ENCODE data around the gene CHD9NB. TPM values are rescaled to one million over a fixed set of nuclear protein-coding genes. Genes with fewer than 3 reads are reported as not detected.
A peak's percentile ranks its signal among the peaks of the same experiment; 100 is the strongest.

CHD9NB gene
- polyA plus RNA-seq, 3 donors: not detected

DNA sequence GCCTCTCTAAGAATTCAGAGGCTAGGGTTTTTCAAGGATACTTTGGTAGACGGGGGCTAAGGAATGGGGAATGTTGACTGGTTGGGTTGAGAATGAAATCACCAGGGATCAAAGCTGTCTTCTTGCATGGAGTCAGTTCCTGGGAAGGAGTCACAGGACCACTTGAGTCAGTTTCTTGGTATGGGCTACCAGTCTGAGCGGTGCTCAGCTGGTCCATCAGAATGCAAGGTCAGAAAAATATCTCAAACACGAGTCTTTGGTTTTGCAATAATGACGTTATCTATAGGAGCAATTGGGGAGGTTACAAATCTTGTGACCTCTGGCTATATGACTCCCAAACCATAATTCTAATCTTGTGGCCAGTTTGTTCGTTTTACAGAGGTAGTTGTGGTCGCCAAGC, 18.4 kb downstream of the CHD9NB start:
- Mint-ChIP-seq H3K9me3 (peaks cover 0 to 12% (median 5%) of the 10 kb centered on the region in 7 donors), H3K36me3 (no peaks in the 10 kb centered on the region), H3K4me3 (no peak overlapping the region), H3K4me1 (peaks cover 6% of the 10 kb centered on the region), H3K27ac (no peak overlapping the region), H3K27me3 (ENCODE audit: low read depth in 3 of 3) (peaks cover 4 to 6% (median 6%) of the 10 kb centered on the region in 3 donors)
- no peak overlapping the region for H3K4me3 ChIP-seq (replicated peaks in 1 of 3; ENCODE audit: low read depth in 2 of 3, low read length in 3 of 3)
- no peak for DNase-seq
- H3K36me3 ChIP-seq (replicated peaks in 1 of 2; ENCODE audit: control insufficient read depth in 1 of 2, insufficient read depth in 2 of 2, low read length in 2 of 2): no peaks in the 10 kb centered on the region
- no peak overlapping the region for H3K27ac ChIP-seq (ENCODE audit: low read depth in 1 of 2, low read length in 2 of 2)
- TF ChIP-seq, protein P1, sequence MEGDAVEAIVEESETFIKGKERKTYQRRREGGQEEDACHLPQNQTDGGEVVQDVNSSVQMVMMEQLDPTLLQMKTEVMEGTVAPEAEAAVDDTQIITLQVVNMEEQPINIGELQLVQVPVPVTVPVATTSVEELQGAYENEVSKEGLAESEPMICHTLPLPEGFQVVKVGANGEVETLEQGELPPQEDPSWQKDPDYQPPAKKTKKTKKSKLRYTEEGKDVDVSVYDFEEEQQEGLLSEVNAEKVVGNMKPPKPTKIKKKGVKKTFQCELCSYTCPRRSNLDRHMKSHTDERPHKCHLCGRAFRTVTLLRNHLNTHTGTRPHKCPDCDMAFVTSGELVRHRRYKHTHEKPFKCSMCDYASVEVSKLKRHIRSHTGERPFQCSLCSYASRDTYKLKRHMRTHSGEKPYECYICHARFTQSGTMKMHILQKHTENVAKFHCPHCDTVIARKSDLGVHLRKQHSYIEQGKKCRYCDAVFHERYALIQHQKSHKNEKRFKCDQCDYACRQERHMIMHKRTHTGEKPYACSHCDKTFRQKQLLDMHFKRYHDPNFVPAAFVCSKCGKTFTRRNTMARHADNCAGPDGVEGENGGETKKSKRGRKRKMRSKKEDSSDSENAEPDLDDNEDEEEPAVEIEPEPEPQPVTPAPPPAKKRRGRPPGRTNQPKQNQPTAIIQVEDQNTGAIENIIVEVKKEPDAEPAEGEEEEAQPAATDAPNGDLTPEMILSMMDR (IDR thresholded peaks at IDR 0.05): no peak
- 80% methylated on average over 1 of the region's 6 CpGs for whole genome bisulfite sequencing (ENCODE audit: insufficient coverage)
- H3K4me2 ChIP-seq (replicated peaks; ENCODE audit: extremely low read depth, low read length, poor library complexity, severe bottlenecking): no peak overlapping the region
- H3K27me3 ChIP-seq (ENCODE audit: control insufficient read depth in 2 of 2, insufficient read depth in 2 of 2, low read length in 2 of 2): no peaks in the 10 kb centered on the region
- H3K9ac ChIP-seq (ENCODE audit: insufficient read depth, low read length, poor library complexity, severe bottlenecking): no peak overlapping the region
- no peak overlapping the region for H2AFZ ChIP-seq (ENCODE audit: insufficient read depth, low read depth, low read length, poor library complexity, severe bottlenecking)
- no peaks in the 10 kb centered on the region for H3K9me3 ChIP-seq (replicated peaks in 1 of 2; ENCODE audit: control insufficient read depth in 1 of 2, insufficient read depth in 1 of 2, low read length in 2 of 2)
- intact Hi-C loops (cut with micrococcal nuclease): no loop called here
- H3K4me1 ChIP-seq (ENCODE audit: control insufficient read depth in 1 of 2, insufficient read depth in 2 of 2, low read length in 2 of 2): no peaks in the 10 kb centered on the region
- H3K79me2 ChIP-seq (ENCODE audit: insufficient read depth, low read length): no peaks in the 10 kb centered on the region
- no peaks in the 10 kb centered on the region for H4K20me1 ChIP-seq (ENCODE audit: insufficient read depth, low read length)

DNA sequence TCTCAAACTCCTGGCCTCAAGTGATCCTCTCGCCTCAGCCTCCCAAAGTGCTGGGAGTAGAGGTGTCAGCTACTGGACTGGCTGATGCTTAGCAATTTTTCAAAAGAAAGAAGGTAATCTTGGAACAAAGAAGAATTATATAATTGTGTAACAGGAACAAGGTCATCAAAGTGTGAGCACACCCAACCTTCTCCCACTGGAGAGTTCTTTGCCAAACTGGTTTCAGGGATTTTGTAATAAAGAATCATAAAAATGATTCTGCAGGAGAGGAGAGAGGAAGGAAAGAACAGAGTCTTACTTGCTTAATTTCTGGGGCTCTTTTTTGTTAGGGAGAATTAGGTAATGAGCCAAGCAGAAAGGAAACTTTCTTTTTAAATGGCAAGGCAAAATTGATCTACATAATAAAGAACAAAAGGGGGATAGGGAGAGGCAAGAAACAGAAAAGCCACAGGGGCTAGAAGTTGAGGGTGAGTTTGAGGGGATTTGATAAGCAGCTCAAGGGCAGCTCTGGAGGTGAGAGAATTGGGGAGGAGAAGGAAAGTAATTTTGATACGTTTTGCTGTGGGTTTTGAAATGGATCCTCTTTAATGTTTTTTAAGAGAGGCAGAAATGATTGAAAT, 21.3 kb downstream of the CHD9NB start:
- Histone ChIP-seq H3K4me2 (replicated peaks; ENCODE audit: extremely low read depth, low read length, poor library complexity, severe bottlenecking) (no peak overlapping the region), H3K4me3 (replicated peaks in 1 of 3; ENCODE audit: low read depth in 2 of 3, low read length in 3 of 3) (no peak overlapping the region), H3K4me1 (ENCODE audit: control insufficient read depth in 1 of 2, insufficient read depth in 2 of 2, low read length in 2 of 2) (no peaks in the 10 kb centered on the region), H3K36me3 (replicated peaks in 1 of 2; ENCODE audit: control insufficient read depth in 1 of 2, insufficient read depth in 2 of 2, low read length in 2 of 2) (no peaks in the 10 kb centered on the region), H3K27ac (ENCODE audit: low read depth in 1 of 2, low read length in 2 of 2) (no peak overlapping the region), H4K20me1 (ENCODE audit: insufficient read depth, low read length) (no peaks in the 10 kb centered on the region), H3K9ac (ENCODE audit: insufficient read depth, low read length, poor library complexity, severe bottlenecking) (no peak overlapping the region), H3K9me3 (replicated peaks in 1 of 2; ENCODE audit: control insufficient read depth in 1 of 2, insufficient read depth in 1 of 2, low read length in 2 of 2) (no peaks in the 10 kb centered on the region), H2AFZ (ENCODE audit: insufficient read depth, low read depth, low read length, poor library complexity, severe bottlenecking) (no peak overlapping the region), H3K27me3 (ENCODE audit: control insufficient read depth in 2 of 2, insufficient read depth in 2 of 2, low read length in 2 of 2) (no peaks in the 10 kb centered on the region), H3K79me2 (ENCODE audit: insufficient read depth, low read length) (no peaks in the 10 kb centered on the region)
- Mint-ChIP-seq H3K27ac (peak overlapping the region in 1 of 7 donors; percentile 15), H3K27me3 (ENCODE audit: low read depth in 3 of 3) (peaks cover 3 to 6% (median 5%) of the 10 kb centered on the region in 3 donors), H3K9me3 (peaks cover 0 to 12% (median 5%) of the 10 kb centered on the region in 7 donors), H3K4me1 (peaks cover 6% of the 10 kb centered on the region), H3K4me3 (no peak overlapping the region), H3K36me3 (no peaks in the 10 kb centered on the region)
- TF ChIP-seq, protein P1 (IDR thresholded peaks at IDR 0.05): no peak
- 70% methylated on average over 2 of the region's 2 CpGs for WGBS (ENCODE audit: insufficient coverage)
- DNase-seq: no peak
- intact Hi-C loops (cut with micrococcal nuclease): no loop called here
